Kidney epithelial cell (primary cell): ENCODE data around the gene ZBTB32. TPM values are rescaled to one million over a fixed set of nuclear protein-coding genes. Genes with fewer than 3 reads are reported as not detected.

Experiments used
- DNase-seq: peaks from one replicate; pipeline ENCODE4 v3.0.0-alpha.2; 2010; ENCODE audit warnings: low read depth
- H3K27me3 ChIP-seq: 2 replicates; pipeline ENCODE4 v1.6.0; 2011; ENCODE audit warnings: low read length; ENCODE audit not compliant: control insufficient read depth, insufficient read depth
- H3K36me3 ChIP-seq: 2 replicates; pipeline ENCODE4 v1.5.1; 2011; ENCODE audit warnings: low read length; ENCODE audit not compliant: control insufficient read depth, insufficient read depth
- H3K4me3 ChIP-seq: 2 replicates; pipeline ENCODE4 v1.5.1; 2011; ENCODE audit warnings: low read depth, mild to moderate bottlenecking, control low read depth, low read length
- CTCF ChIP-seq: IDR thresholded peaks from 2 replicates; pipeline ENCODE4 v1.5.1; 2011; ENCODE audit warnings: mild to moderate bottlenecking, moderate library complexity, low read length, control low read depth, inconsistent platforms; ENCODE audit not compliant: insufficient read depth, poor library complexity, severe bottlenecking
- total RNA-seq: library from RNA; depleted of rRNA; stranded (reverse); fragments of >200 nt; gene quantifications from 2 replicates; pipeline ENCODE4 v1.2.3, GENCODE V29; 2015

Gene ZBTB32
- total RNA-seq, 1 donor from 2014 or later = not detected

GRCh38 chr19:35663981-35664380, 40.4 kb upstream of the ZBTB32 start:
- TF ChIP-seq CTCF = no peak
- no peak for DNase-seq
- Histone ChIP-seq H3K27me3 (peaks cover 3% of the 10 kb centered on the region), H3K4me3 (no peak overlapping the region), H3K36me3 (no peaks in the 10 kb centered on the region)

DNA sequence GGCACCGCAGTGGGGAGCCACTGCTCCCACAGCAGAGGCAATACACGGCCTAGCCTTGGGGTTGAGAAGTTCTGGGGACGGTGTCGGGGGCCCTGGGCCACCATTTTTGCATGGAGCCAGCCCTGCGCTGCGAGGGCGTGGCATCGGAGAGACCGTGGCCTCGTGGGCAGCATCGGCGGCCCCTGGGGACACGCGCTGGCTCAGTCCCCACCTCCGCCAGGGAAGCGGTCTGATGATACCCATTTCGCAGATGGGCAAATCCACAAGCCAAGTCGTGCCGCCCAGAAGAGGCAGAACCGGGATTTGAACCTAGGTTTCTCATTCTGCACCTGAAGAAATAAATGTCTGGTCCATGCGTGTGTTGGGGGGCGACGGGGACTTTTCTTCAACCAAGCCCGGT, 39.2 kb upstream of the ZBTB32 start:
- peaks cover 8% of the 10 kb centered on the region for H3K27me3 ChIP-seq
- no peak for TF ChIP-seq CTCF
- no peaks in the 10 kb centered on the region for H3K36me3 ChIP-seq
- H3K4me3 ChIP-seq = no peak overlapping the region
- no peak for DNase-seq

DNA sequence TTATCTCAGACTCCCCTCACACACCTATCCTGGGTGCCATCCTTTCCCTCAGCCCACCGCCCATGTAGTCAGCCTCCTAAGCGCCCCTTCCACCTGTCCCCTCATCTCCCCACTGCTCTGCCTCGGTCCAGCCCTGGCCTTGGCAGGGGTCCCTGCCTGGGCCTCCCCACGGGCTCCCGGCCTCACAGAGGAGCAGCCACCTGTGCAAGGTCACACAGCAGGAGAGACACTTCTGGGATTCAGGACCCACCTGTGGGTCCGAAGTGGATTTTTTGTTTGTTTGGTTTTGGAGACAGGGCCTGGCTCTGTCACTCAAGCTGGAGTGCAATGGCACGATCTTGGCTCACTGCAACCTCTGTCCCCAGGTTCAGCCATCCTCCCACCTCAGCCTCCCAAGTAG, 38.8 kb upstream of the ZBTB32 start:
- no peak for DNase-seq
- no peaks in the 10 kb centered on the region for H3K36me3 ChIP-seq
- peaks cover 8% of the 10 kb centered on the region for H3K27me3 ChIP-seq
- H3K4me3 ChIP-seq = no peak overlapping the region
- TF ChIP-seq CTCF = no peak

DNA sequence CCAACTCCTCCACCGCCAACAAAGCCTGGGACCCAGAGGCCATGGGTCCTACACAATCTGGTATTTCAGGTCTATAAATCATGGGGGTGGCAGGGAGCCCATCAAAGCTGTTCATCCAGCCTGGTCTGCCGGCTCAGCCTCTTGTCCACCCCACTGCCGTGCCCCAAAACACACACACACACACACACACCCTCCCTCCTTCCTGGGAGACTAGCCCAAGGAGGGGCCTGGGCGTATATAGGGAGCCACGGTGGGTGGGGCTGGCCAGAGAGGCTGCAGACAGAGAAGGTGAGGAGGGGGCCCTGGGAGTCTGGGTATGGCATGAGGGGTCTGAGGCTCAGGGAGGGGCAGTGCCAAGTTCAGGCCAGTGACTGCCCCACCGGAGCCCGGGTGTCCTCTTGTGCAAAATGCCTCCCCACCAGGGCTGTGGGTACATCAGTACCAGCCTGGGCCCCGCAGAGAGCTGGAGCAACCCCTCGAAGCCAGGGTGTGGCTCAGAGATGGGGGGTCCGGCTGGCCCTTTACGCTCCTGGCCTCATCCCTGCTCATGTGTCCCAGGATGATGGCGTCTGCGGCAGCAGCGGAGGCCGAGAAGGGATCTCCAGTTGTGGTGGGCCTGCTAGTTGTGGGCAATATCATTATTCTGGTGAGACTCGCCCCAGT, 38.0 kb upstream of the ZBTB32 start, which contains the start of gene UPK1A:
UPK1A (plus strand) TSS at position 267 of the 663 bp plus-strand sequence; CDS start at position 563, 296 bp downstream.
- DNase-seq = no peak
- no peak within 1 kb of the TSS for H3K4me3 ChIP-seq
- H3K27me3 ChIP-seq = peaks cover 8% of the 10 kb centered on the region
- no peak for TF ChIP-seq CTCF
- H3K36me3 ChIP-seq = no peaks in the 10 kb centered on the region

- TF ChIP-seq CTCF = no peak
- Histone ChIP-seq H3K36me3 (no peaks in the 10 kb centered on the region), H3K27me3 (peaks cover 14% of the 10 kb centered on the region), H3K4me3 (no peak overlapping the region)
- DNase-seq = no peak
Measured at GRCh38 chr19:35669566-35669965, 34.8 kb upstream of the ZBTB32 start.

GRCh38 chr19:35669974-35670373, 34.4 kb upstream of the ZBTB32 start:
- peaks cover 14% of the 10 kb centered on the region for H3K27me3 ChIP-seq
- no peak for DNase-seq

More at GRCh38 chr19:35669974-35670373, 34.4 kb upstream of the ZBTB32 start:
- no peak for TF ChIP-seq CTCF
- Histone ChIP-seq H3K4me3 (no peak overlapping the region), H3K36me3 (no peaks in the 10 kb centered on the region)
